HG03095 (cell line): Measurements from ENCODE around the gene ADAMTS9.

Experiments
- ATAC-seq: cut with Tn5 transposase; IDR thresholded peaks from one replicate; pipeline ENCODE4 v1.9.1; 2021; ENCODE audit warnings: moderate library complexity; ENCODE audit not compliant: unreplicated experiment

The ADAMTS9 gene

GRCh38 chr3:64686446-64686908 is 1.3 kb downstream of the ADAMTS9 start:
- no peak for ATAC-seq

- ATAC-seq = no peak
Measured at GRCh38 chr3:64685800-64686445, 1.9 kb downstream of the ADAMTS9 start.

GRCh38 chr3:64685331-64685799 is 2.4 kb downstream of the ADAMTS9 start:
- no peak for ATAC-seq

GRCh38 chr3:64684715-64685261 is 3.0 kb downstream of the ADAMTS9 start:
- ATAC-seq = no peak

- ATAC-seq = no peak
Measured at GRCh38 chr3:64681827-64682226, 6.0 kb downstream of the ADAMTS9 start.

- ATAC-seq = no peak
Measured at GRCh38 chr3:64681015-64681414, 6.8 kb downstream of the ADAMTS9 start.

GRCh38 chr3:64680334-64680733 is 7.5 kb downstream of the ADAMTS9 start:
- ATAC-seq = no peak

- ATAC-seq = no peak
Measured at GRCh38 chr3:64677961-64678716, 9.7 kb downstream of the ADAMTS9 start.

GRCh38 chr3:64676831-64677230 is 11.0 kb downstream of the ADAMTS9 start:
- ATAC-seq = no peak

- ATAC-seq = no peak
Measured at GRCh38 chr3:64675687-64676247, 12.0 kb downstream of the ADAMTS9 start.

GRCh38 chr3:64674591-64675076 is 13.2 kb downstream of the ADAMTS9 start:
- no peak for ATAC-seq

- no peak for ATAC-seq
Measured at GRCh38 chr3:64673159-64673715, 14.6 kb downstream of the ADAMTS9 start.

- no peak for ATAC-seq
Measured at GRCh38 chr3:64668582-64669510, 19.0 kb downstream of the ADAMTS9 start.

GRCh38 chr3:64667887-64668581 is 19.8 kb downstream of the ADAMTS9 start:
- no peak for ATAC-seq

GRCh38 chr3:64667138-64667537 is 20.7 kb downstream of the ADAMTS9 start:
- ATAC-seq = no peak

- ATAC-seq = no peak
Measured at GRCh38 chr3:64666171-64666588, 21.6 kb downstream of the ADAMTS9 start.

GRCh38 chr3:64664397-64664796 is 23.4 kb downstream of the ADAMTS9 start:
- no peak for ATAC-seq

- no peak for ATAC-seq
Measured at GRCh38 chr3:64659617-64659978, 28.2 kb downstream of the ADAMTS9 start.

GRCh38 chr3:64658001-64658400 is 29.8 kb downstream of the ADAMTS9 start:
- ATAC-seq = no peak

GRCh38 chr3:64656544-64656943 is 31.3 kb downstream of the ADAMTS9 start:
- ATAC-seq = no peak
